GM18507 (cell line): ENCODE results near the gene SPATS2.

ENCODE experiments used
- DNase-seq: peaks from one replicate; pipeline ENCODE4 v3.0.0; 2011; ENCODE audit warnings: low read depth; ENCODE audit not compliant: insufficient read length; ENCODE audit errors: extremely low spot score
- FAIRE-seq: peaks from 2 replicates; lab custom pipeline; 2011; peaks lifted over from hg19 to GRCh38; lab: Jason Lieb, UNC

SPATS2 gene

GRCh38 chr12:49560695-49561094 lies 193.4 kb downstream of the SPATS2 start:
- DNase-seq = no peak
- FAIRE-seq = no peak

GRCh38 chr12:49562233-49562632 lies 195.0 kb downstream of the SPATS2 start:
- FAIRE-seq (no peak), DNase-seq (no peak)

- FAIRE-seq = no peak
Measured at GRCh38 chr12:49562831-49563230, 195.6 kb downstream of the SPATS2 start.

GRCh38 chr12:49563951-49564685 lies 196.9 kb downstream of the SPATS2 start:
- FAIRE-seq = no peak
- no peak for DNase-seq

More at GRCh38 chr12:49562831-49563230, 195.6 kb downstream of the SPATS2 start:
- no peak for DNase-seq

DNA sequence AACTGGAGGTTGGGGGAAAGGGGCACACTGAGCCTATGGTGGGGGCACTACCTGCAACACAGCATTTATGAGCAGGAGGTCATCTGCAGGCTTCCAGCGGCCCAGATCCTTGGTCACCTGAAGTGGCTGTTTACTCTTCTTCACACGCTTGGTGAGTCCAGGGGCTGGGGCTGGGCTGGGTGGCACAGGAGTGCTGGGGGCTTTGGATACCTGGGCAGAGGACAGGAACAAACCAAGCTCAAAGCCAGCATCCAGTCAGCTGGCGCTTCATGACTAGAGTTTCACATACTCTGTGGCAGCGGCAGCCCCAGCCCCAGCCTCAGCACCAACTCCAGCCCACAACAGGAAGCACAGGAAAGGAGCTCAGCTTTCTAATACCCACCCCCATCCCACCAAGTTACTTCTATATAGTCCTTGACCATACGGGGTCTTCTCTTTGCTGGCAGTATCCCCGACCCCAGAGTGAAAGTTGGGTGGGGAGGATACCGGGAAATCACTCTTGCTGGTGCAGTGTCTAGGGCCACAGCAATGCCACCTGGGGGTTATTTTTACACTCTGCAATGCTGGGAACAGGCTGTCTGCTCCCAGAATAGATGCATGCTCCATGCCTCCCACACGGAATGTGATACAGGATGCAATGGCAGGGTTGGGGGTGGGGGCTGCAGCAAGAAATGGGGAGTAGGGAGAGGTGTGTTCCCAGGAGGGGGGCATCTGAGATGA lies 197.6 kb downstream of the SPATS2 start:
- DNase-seq (no peak), FAIRE-seq (no peak)

- no peak for FAIRE-seq
- DNase-seq = no peak
Measured at GRCh38 chr12:49565406-49566265, 198.4 kb downstream of the SPATS2 start.

- DNase-seq (no peak), FAIRE-seq (no peak)
Measured at GRCh38 chr12:49566361-49566760, 199.1 kb downstream of the SPATS2 start.

- DNase-seq (no peak), FAIRE-seq (no peak)
Measured at GRCh38 chr12:49567302-49567610, 200.0 kb downstream of the SPATS2 start.

- DNase-seq = peak; percentile 92
- peak; percentile 96 for FAIRE-seq
Measured at GRCh38 chr12:49567611-49568441, 200.6 kb downstream of the SPATS2 start, which contains the start of gene MCRS1. MCRS1 (minus strand) TSS chr12:49568142; CDS start chr12:49566731, 1,411 bp downstream.

- peak; percentile 31 for FAIRE-seq
- DNase-seq = no peak
Measured at GRCh38 chr12:49568442-49569162, 201.3 kb downstream of the SPATS2 start.
